K562 (cell line): ENCODE measurements around the gene RETREG1. TPM values are rescaled to one million over a fixed set of nuclear protein-coding genes. Genes with fewer than 3 reads are reported as not detected.

Experiments
- BRD9 ChIP-seq: fragments of 450-650 bp; IDR thresholded peaks from 2 replicates; pipeline ENCODE4 v1.6.1; 2018; ENCODE audit warnings: low read depth; ENCODE audit not compliant: partially characterized antibody
- CBFA2T3 ChIP-seq: fragments of 450-650 bp; IDR thresholded peaks from 2 replicates; pipeline ENCODE4 v1.6.1; 2017
- CHD4 ChIP-seq: fragments of 200-600 bp; sonication (generic); IDR thresholded peaks from 3 replicates; pipeline ENCODE4 v1.6.1; 2012; ENCODE audit warnings: low read depth, mild to moderate bottlenecking, mixed read lengths, low read length, inconsistent platforms; ENCODE audit not compliant: insufficient read depth, insufficient replicate concordance, poor library complexity, severe bottlenecking
- FIP1L1 ChIP-seq: fragments of 200-400 bp; formaldehyde crosslinking; IDR thresholded peaks from 2 replicates; pipeline ENCODE4 v1.6.1; 2018; ENCODE audit warnings: mild to moderate bottlenecking, low read depth, low read length; ENCODE audit not compliant: poor library complexity, severe bottlenecking
- FOXA3 ChIP-seq, 2 experiments: fragments of 450-650 bp in 1 of 2; sonication (generic) in 1 of 2; formaldehyde crosslinking; IDR thresholded peaks in 1 of 2; conservative IDR thresholded peaks in 1 of 2; 2 replicates each; pipeline versions ENCODE4 v1.4.0 to v1.8.0; 2020 to 2022; ENCODE audit warnings: mild to moderate bottlenecking in 2 of 2, missing genetic modification reagents in 1 of 2
- GATAD2A ChIP-seq: fragments of 450-650 bp; IDR thresholded peaks from 2 replicates; pipeline ENCODE4 v1.6.1; 2017
- KLF16 ChIP-seq: IDR thresholded peaks from 2 replicates; pipeline ENCODE4 v1.6.1; 2016; ENCODE audit warnings: antibody characterized with exemption
- NFE2 ChIP-seq: IDR thresholded peaks from 2 replicates; pipeline ENCODE4 v1.6.1; 2014; ENCODE audit warnings: antibody characterized with exemption, low read depth
- NFE2L1 ChIP-seq: fragments of 450-650 bp; IDR thresholded peaks from 2 replicates; pipeline ENCODE4 v1.6.1; 2016; ENCODE audit warnings: missing genetic modification characterization, low read depth, mild to moderate bottlenecking, missing compliant biosample characterization, moderate library complexity, borderline replicate concordance
- PRMT5 ChIP-seq: sonication (generic); formaldehyde crosslinking; IDR thresholded peaks from 2 replicates; pipeline ENCODE4 v1.5.0; 2020; ENCODE audit warnings: missing genetic modification reagents
- ZNF431 ChIP-seq: sonication (generic); formaldehyde crosslinking; IDR thresholded peaks from 2 replicates; pipeline ENCODE4 v1.8.0; 2022; ENCODE audit warnings: mild to moderate bottlenecking, missing genetic modification reagents
- polyA plus RNA-seq, 8 experiments: library from polyadenylated mRNA; depleted of rRNA in 4 of 8; stranded (reverse) in 5 of 8; unstranded in 3 of 8; fragments of >200 nt; fragmentation: Nextera tagmentation in 2 of 8; fragmentation: Illumina TruSeq in 1 of 8; extraction: Ambion mirVana in 2 of 8; extraction: Trizol in 1 of 8; gene quantifications; 2 replicates each; pipeline versions ENCODE4 v1.2.1 to v1.2.3, GENCODE V29; 2011 to 2014; ENCODE audit warnings: inconsistent platforms in 1 of 8, missing spikeins in 1 of 8
- total RNA-seq, 7 experiments: library from RNA; depleted of rRNA in 6 of 7; stranded (reverse); fragments of >200 nt in 6 of 7; fragmentation: Illumina TruSeq in 2 of 7; extraction: Trizol in 2 of 7; gene quantifications; 2 replicates each; pipeline versions ENCODE4 v1.2.1 to v1.2.3, GENCODE V29; 2011 to 2021; ENCODE audit warnings: low replicate concordance in 1 of 7
- TF ChIP-seq, protein P1 (sequence below): fragments of 450-650 bp; IDR thresholded peaks from 2 replicates; pipeline ENCODE4 v1.6.1; 2016; ENCODE audit warnings: mild to moderate bottlenecking, moderate library complexity
- TF ChIP-seq, protein P2 (sequence below): fragments of 150-350 bp; IDR thresholded peaks from 2 replicates; pipeline ENCODE4 v1.6.1; 2014; ENCODE audit warnings: low read depth, mild to moderate bottlenecking, low read length, borderline replicate concordance

Gene RETREG1
- total and polyA plus RNA-seq, 9 of the 15 experiments (the other 6 are each of a cell fraction or from before 2014, with no cell fraction given) = 0.01 to 0.20 (median 0.08) TPM; not detected in 5

DNA sequence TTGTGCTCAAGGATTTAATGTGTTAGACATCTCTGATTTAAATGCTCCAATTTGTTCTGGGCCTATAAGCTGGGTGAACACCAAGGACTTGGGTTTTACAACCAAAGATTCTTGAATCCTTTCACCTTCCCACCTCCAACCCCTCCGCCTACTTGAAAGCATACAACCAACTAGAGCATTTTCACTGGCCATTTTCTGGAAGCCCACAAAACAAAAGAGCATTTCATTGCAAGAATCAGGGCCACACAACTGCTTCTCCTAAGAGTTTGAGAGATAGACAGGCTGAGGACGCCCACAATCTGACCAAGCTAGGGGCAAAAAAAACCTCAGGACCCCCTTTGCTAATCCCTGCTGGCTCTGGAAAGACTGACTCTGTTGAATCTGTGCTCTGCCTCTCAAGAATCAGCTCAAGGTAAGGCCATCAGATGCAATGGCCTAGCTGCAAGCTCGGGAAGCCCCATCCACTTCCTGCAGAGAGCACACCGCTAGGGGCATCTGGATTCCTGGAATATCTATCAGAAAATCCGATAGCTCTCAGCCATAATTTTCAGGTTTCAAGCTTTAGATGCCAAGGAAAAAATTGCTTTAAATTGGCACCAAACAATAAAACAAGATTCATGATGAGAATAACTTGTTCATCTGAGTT, 57.7 kb downstream of the RETREG1 start (continued):
- TF ChIP-seq, protein P1, sequence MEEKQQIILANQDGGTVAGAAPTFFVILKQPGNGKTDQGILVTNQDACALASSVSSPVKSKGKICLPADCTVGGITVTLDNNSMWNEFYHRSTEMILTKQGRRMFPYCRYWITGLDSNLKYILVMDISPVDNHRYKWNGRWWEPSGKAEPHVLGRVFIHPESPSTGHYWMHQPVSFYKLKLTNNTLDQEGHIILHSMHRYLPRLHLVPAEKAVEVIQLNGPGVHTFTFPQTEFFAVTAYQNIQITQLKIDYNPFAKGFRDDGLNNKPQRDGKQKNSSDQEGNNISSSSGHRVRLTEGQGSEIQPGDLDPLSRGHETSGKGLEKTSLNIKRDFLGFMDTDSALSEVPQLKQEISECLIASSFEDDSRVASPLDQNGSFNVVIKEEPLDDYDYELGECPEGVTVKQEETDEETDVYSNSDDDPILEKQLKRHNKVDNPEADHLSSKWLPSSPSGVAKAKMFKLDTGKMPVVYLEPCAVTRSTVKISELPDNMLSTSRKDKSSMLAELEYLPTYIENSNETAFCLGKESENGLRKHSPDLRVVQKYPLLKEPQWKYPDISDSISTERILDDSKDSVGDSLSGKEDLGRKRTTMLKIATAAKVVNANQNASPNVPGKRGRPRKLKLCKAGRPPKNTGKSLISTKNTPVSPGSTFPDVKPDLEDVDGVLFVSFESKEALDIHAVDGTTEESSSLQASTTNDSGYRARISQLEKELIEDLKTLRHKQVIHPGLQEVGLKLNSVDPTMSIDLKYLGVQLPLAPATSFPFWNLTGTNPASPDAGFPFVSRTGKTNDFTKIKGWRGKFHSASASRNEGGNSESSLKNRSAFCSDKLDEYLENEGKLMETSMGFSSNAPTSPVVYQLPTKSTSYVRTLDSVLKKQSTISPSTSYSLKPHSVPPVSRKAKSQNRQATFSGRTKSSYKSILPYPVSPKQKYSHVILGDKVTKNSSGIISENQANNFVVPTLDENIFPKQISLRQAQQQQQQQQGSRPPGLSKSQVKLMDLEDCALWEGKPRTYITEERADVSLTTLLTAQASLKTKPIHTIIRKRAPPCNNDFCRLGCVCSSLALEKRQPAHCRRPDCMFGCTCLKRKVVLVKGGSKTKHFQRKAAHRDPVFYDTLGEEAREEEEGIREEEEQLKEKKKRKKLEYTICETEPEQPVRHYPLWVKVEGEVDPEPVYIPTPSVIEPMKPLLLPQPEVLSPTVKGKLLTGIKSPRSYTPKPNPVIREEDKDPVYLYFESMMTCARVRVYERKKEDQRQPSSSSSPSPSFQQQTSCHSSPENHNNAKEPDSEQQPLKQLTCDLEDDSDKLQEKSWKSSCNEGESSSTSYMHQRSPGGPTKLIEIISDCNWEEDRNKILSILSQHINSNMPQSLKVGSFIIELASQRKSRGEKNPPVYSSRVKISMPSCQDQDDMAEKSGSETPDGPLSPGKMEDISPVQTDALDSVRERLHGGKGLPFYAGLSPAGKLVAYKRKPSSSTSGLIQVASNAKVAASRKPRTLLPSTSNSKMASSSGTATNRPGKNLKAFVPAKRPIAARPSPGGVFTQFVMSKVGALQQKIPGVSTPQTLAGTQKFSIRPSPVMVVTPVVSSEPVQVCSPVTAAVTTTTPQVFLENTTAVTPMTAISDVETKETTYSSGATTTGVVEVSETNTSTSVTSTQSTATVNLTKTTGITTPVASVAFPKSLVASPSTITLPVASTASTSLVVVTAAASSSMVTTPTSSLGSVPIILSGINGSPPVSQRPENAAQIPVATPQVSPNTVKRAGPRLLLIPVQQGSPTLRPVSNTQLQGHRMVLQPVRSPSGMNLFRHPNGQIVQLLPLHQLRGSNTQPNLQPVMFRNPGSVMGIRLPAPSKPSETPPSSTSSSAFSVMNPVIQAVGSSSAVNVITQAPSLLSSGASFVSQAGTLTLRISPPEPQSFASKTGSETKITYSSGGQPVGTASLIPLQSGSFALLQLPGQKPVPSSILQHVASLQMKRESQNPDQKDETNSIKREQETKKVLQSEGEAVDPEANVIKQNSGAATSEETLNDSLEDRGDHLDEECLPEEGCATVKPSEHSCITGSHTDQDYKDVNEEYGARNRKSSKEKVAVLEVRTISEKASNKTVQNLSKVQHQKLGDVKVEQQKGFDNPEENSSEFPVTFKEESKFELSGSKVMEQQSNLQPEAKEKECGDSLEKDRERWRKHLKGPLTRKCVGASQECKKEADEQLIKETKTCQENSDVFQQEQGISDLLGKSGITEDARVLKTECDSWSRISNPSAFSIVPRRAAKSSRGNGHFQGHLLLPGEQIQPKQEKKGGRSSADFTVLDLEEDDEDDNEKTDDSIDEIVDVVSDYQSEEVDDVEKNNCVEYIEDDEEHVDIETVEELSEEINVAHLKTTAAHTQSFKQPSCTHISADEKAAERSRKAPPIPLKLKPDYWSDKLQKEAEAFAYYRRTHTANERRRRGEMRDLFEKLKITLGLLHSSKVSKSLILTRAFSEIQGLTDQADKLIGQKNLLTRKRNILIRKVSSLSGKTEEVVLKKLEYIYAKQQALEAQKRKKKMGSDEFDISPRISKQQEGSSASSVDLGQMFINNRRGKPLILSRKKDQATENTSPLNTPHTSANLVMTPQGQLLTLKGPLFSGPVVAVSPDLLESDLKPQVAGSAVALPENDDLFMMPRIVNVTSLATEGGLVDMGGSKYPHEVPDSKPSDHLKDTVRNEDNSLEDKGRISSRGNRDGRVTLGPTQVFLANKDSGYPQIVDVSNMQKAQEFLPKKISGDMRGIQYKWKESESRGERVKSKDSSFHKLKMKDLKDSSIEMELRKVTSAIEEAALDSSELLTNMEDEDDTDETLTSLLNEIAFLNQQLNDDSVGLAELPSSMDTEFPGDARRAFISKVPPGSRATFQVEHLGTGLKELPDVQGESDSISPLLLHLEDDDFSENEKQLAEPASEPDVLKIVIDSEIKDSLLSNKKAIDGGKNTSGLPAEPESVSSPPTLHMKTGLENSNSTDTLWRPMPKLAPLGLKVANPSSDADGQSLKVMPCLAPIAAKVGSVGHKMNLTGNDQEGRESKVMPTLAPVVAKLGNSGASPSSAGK = no peak
- TF ChIP-seq GATAD2A (no peak), KLF16 (no peak), CHD4 (no peak), CBFA2T3 (no peak), ZNF431 (CRISPR knock-in tag) (no peak), NFE2L1 (tag) (no peak), FIP1L1 (no peak), PRMT5 (CRISPR knock-in tag) (no peak), NFE2 (no peak), FOXA3 (CRISPR knock-in tag; conservative IDR thresholded peaks at IDR 0.05 in 1 of 2, IDR thresholded peaks at IDR 0.05 in 1 of 2) (no peak), BRD9 (no peak)
- TF ChIP-seq, protein P2, sequence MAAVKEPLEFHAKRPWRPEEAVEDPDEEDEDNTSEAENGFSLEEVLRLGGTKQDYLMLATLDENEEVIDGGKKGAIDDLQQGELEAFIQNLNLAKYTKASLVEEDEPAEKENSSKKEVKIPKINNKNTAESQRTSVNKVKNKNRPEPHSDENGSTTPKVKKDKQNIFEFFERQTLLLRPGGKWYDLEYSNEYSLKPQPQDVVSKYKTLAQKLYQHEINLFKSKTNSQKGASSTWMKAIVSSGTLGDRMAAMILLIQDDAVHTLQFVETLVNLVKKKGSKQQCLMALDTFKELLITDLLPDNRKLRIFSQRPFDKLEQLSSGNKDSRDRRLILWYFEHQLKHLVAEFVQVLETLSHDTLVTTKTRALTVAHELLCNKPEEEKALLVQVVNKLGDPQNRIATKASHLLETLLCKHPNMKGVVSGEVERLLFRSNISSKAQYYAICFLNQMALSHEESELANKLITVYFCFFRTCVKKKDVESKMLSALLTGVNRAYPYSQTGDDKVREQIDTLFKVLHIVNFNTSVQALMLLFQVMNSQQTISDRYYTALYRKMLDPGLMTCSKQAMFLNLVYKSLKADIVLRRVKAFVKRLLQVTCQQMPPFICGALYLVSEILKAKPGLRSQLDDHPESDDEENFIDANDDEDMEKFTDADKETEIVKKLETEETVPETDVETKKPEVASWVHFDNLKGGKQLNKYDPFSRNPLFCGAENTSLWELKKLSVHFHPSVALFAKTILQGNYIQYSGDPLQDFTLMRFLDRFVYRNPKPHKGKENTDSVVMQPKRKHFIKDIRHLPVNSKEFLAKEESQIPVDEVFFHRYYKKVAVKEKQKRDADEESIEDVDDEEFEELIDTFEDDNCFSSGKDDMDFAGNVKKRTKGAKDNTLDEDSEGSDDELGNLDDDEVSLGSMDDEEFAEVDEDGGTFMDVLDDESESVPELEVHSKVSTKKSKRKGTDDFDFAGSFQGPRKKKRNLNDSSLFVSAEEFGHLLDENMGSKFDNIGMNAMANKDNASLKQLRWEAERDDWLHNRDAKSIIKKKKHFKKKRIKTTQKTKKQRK = no peak
